Stimulated activated CD8-positive, alpha-beta memory T cell treated with anti-CD3 and anti-CD28 coated beads, Interleukin-4, amount 100 ng/mL, for 1 hour (primary cell): ENCODE results near the gene RHOB.
"Not testable (repeated sequence)": the region's sequence is repeated elsewhere in the genome, so short reads cannot be mapped to it uniquely, and the experiment has no call there.

ENCODE experiments used
- DNase-seq, 2 donors: peaks; one replicate each; pipeline ENCODE4 v3.0.0-alpha.2; 2020; ENCODE audit warnings: low read depth in 2 of 2, low spot score in 1 of 2

The RHOB gene

GRCh38 chr2:20446917-20447436 is at the start of gene RHOB:
Gene RHOB (plus strand): TSS chr2:20447074. CDS start chr2:20447466, 392 bp downstream.
- DNase-seq: peak; percentile 61 to 76

DNA sequence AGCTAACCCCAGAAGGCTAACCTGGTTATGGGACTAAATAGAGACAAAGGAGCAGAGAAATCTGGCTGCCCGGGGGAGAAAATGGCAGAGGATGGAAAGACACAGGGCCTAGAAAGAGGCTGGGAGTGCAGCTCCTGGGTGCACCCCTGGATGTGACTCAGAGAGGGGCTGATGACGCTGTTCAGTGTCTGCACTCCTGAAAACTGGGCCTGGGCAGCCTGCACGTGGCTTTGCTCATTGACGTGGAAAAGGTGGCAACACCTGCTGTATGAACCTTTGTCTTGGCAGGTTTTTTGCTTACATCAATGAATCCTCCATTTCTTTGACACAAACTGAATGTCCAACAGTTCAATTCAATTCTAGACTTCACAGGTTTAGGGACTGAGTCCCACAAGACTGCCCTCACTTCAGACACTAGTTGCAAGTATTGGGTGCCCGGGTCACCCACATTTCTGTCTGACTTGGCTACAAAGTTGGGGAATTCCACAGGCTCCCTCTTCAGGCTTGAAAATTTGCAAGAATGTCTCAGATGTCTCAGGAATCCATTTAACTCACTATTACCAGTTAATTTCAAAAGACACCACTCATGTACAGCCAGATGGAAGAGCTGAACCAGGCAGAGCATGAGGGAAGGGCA is 48.9 kb upstream of the RHOB start:
- no peak for DNase-seq

DNA sequence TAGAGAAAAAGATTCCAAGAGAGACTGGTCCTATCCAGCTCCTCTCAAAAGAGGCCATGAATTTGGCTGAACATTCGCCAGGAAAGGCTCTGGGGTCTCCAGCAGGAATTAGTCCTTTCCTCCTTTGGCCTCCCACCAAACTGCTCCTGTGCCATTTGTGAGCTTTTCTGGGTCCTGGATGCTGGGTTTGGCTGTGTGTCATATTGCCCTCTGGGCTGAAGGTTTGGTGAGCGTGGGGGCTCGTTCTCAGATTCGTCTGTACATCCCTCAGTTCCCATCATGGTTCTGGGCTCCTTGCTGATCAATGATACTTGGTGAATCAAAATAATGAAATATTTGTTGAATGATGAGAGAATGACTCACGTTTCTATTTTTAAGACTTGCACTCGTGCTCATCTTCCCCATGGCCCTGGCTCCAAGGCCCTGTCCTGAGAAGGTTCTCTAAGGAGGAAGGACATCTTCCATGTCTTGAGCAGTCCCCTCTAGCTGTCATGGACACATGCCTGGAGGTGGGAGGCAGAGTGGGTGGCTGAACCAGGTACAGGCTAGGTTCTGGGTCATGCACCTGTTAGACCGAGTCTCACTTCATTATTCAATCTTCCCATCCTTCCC is 47.8 kb upstream of the RHOB start:
- DNase-seq: no peak

DNA sequence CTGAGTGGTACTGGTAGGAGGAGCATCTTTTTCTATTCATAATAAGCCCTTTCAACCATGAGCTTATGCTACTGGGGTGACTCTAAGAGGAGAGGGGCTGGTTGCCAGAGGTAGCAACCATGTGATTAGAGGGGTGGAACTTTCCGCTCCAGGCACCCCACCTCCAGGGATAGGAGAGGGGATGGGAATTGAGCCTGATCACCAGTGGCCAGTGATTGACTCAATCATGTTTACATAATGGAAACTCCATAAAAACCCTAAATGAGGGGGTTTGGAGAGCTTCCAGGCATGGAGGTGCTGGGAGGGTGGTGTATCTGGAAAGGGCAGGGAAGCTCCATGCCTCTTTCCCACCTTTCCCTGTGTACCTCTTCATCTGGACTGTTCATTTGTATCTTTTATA is 46.6 kb upstream of the RHOB start:
- no peak for DNase-seq

DNA sequence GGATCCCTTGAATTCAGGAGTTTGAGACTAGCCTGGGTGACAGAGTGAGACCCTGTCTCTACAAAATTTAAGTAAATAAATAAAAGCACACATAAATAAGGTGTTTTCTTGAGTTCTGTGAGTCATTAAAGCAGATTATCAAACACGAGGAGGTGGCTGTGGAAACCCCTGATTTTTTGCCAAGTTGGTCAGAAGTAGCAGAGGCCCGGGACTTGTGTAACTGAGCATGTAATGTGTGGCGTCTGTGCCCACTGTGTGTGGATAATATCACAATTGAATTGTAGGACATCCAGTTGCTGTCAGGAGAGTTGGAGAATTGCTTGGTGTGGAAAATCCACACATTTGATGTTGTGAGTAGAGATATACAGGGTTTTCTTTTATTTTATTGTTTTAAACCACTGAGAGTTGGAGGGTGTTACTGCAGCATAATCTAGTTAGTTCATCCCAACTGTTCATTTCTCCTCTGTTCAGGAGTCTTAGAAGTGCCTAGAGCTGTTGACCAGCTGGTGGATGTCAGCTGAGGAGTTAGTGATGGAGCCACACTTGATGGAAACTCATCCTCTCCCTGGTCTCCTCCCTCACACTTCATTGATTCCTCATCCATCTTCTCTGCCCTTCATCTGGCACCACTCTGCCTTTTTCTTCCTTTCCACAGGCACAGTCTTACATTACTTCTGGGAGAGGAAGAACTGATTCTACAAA is 45.9 kb upstream of the RHOB start:
- DNase-seq: no peak

GRCh38 chr2:20401489-20401835 is 45.4 kb upstream of the RHOB start:
- DNase-seq: no peak

DNA sequence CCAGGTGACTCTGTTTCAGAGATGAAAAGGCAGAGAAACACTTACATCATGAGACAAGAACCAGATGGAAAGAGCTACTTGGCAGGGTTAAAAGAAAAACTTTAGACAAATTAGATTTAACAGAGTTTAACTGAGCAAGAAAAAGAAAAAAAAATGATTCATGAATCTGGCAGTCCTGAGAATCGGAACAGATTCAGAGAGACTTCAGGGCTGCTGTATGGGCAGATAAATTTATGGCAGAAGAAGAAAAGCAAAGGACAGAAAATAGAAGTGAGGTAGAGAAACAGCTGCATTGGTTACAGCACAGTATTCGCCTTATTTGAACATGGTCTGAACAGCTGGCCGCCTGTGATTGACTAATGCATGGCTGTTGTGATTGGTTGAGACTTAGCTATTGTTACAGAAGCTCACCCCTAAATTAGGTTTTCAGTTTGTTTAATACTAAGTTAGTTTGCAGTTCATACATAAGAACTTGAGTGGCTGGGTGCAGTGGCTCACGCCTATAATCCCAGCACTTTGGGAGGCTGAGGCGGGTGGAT is 43.0 kb upstream of the RHOB start:
- DNase-seq: no peak

GRCh38 chr2:20404950-20405349 is 41.9 kb upstream of the RHOB start:
- DNase-seq: no peak

DNA sequence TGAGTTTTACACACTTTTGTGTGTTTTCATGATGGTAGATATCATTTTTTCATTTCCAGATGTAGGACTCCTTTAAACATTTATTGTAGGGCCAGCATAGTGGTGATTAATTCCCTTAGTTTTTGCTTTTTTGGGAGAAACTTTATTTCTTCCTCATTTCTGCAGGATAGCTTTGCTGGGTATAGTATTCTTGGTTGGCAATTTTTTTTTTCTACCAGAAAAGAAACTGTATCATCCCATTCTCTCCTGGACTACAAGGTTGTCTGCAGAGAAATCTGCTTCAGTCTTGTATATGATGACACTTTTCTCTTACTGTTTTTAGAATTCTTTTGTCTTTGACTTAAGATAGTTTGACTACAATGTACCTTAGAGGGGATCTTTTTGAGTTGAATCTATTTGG is 37.8 kb upstream of the RHOB start:
- DNase-seq: no peak

GRCh38 chr2:20410556-20411277 is 36.2 kb upstream of the RHOB start:
- DNase-seq: no peak

DNA sequence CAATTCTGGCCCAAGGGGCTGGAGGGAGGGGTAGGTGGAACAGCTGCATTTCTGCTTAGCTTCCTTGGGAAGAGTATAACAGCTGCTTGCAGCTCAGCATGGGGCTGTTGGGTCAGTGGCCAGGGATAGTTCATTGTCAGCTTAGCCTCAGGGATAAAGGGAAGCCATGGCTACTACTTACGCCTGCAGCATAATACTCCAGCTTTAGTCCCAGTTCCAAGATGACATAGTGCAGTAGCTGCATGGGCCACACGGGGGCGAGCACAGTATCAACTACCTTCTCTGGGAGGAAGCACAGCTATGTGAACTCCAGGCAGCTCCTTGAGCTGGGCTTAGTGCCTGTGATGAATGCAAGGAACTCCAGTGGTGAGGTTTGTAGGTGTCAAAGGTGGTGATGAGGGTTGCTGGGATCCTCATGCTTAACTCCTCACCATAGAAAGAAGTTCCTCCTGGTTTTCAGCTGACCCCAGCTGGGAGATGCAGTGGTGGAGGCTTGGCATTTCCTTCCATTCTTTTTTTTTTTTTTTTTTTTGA is 35.4 kb upstream of the RHOB start:
- DNase-seq: peak; percentile 26 to 38

DNA sequence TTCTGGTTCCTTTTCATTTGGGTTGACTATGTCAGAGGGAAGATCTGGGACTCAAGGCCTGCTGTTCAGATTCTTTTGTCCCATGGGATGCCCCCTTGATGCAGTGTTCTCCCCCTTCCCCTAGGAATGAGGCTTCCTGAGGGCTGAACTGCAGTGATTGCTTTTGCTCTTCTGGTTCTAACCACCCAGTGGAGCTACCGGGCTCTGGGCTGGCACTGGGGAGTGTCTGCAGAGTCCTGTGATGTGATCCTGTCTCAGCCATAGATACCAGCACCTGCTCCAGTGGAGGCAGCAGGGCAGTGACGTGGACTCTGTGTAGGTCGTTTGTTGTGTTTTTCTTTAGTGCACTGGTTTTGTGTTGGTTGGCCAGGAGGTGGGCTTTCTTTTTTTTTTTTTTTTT is 32.1 kb upstream of the RHOB start:
- no peak for DNase-seq

GRCh38 chr2:20415511-20415918 is 31.4 kb upstream of the RHOB start:
- no peak for DNase-seq

- DNase-seq: no peak
Measured at GRCh38 chr2:20416723-20417122, 30.2 kb upstream of the RHOB start.

DNA sequence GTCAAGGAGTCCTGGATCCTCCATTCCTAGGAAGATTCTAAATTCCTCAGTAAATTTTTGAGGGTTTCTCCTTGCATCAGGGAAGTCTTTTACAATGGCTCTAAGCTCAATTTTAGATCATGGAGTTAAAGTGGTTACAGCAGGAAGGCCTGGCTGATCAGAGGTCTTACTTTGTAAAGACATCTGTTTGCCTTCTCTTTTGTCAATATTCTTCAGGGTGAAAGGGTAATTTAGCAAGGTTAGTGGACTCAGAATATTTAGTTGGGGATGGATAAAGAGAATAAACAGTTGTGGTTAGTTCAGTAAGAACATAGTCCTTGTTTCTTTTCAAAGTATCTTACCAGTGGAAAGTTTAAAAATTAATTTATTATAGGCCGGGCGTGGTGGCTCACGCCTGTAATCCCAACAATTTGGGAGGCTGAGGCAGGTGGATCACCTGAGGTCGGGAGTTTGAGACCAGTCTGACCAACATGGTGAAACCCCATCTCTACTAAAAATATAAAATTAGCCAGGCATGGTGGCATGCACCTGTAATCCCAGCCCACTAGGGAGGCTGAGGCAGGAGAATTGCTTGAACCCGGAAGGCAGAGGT is 29.5 kb upstream of the RHOB start:
- not testable (repeated sequence) for DNase-seq

DNA sequence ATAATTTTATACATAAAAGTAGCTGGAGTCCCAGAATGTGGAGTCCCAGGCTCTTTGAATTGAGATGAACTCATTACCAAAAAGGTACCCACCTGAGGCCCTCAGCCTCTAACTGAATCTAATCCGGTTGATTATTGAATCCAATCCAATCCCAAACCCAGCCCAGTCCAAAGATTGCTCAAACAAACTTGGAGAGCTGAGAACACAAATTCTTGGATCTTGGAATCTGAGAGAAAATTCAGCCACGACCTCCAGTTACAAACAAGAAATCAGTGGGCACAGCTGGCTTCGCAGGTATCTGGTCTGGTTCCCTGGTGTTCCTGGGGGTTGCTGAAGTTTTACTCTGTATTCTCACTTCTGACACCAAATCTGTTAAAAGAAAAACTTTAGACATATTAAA is 28.4 kb upstream of the RHOB start:
- no peak for DNase-seq

DNA sequence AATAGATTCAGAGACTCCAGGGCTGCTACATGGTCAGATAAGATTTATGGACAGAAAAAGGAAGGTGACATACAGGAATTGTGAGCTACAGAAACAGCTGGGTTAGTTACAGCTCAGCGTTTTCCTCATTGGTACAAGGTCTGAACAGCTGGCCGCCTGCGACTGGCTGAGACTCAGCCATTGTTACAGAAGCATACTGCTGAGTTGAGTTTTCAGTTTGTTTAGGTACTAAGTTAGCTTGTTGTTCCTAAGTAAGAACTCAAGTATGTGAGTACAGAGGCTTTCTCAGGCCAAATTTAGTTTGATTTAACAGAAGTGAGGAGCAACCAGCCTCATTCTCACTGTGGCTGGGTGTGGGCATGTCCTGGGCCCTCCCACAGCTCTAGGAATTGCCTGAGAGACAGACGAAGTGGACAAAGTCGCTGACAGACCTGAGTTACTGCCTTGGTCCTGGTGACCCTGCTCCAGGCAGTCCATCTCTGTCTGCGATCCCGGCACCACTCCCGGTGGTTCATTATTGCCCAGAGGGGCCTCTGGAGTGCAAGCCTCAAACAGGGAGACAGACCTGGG is 27.8 kb upstream of the RHOB start:
- DNase-seq: no peak

DNA sequence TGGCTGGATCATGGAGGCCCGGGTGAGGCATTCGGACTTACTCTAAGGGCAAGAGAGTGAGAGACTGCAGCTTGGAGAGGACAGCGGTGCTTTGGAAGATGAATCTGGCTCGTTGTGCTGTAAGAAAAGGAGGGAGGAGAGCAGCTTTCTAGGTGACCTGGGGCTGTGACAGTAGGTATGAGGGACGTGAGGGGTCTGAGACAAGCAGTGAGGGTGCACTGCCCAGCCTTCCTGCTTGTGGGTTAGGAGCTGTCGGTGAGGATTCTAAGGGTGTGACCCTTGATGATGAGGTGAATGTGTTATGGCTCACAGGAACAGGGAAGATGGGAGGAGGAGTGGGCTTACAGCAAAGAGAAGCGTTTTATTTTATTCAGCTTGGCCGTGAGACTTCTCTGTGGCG is 27.1 kb upstream of the RHOB start:
- DNase-seq: no peak

DNA sequence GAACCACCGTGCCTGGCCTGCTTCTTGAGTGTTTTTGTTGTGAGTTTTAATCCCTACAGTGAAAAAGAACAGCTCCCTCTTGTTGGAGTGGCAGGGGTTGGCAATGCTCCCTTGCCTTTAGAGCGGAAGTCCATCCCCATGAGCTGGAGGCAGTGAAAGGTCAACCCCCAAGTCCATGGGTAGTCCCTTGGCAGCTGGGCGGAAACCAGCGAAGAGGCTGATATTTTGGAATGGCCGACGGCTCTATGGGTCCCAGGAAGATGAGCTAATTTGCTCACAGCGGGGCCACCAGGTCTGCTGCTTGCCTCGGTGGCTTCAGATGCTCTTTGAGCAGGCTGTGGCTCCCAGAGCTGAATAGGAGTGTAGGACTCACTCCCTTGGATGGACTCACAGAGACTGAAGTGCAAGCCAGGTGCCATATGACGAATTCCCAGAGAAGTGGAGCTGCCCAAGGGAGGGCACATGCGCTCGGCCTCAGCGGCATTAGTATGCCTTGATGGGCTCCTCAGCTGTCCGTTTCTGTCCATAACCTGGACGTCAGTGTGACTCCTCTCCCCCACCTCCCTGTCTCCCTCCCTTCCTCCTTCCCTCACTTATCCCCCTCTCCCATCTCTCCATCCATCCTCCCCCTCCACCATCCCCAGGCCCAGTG is 25.4 kb upstream of the RHOB start:
- no peak for DNase-seq

DNA sequence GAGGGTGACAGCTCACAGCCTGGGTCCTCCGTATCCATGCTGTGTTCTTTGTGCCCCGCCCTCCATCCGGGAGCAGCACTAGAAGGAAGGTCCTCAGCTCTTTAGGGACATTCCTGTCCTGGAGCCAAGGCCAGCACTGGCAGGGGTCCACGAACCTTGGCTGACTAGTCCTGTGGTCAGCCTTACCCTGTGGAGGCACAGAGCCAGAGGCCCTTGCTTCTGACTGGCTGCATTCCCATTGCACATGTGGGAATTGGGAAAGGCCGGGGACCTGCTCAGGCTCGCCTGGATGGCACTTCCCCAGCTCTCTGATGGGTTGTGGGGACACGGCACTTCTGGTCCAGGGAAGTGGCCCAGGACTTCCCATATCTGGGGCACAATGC is 24.9 kb upstream of the RHOB start:
- DNase-seq: no peak
